Stomach smooth muscle (tissue), 2 donors: ENCODE results near the gene ARSG.
"Not testable (repeated sequence)": the region's sequence is repeated elsewhere in the genome, so short reads cannot be mapped to it uniquely, and the experiment has no call there.

Source experiments
- H3K27ac ChIP-seq: one replicate; pipeline ENCODE4 v1.7.0; 2013; ENCODE audit warnings: mild to moderate bottlenecking, low read length, inconsistent platforms
- H3K27me3 ChIP-seq, 2 donors: one replicate each; pipeline ENCODE4 v1.7.0; 2013; ENCODE audit warnings: low read length in 2 of 2; ENCODE audit not compliant: insufficient read depth in 2 of 2, control insufficient read depth in 1 of 2
- H3K36me3 ChIP-seq, 2 donors: one replicate each; pipeline ENCODE4 v1.7.0; 2013; ENCODE audit warnings: low read length in 2 of 2; ENCODE audit not compliant: control insufficient read depth in 2 of 2, insufficient read depth in 2 of 2
- H3K4me1 ChIP-seq: one replicate; pipeline ENCODE4 v1.7.0; 2013; ENCODE audit warnings: low read length; ENCODE audit not compliant: control insufficient read depth, insufficient read depth
- H3K4me3 ChIP-seq, 2 donors: one replicate each; pipeline ENCODE4 v1.7.0; 2013; ENCODE audit warnings: low read length in 2 of 2
- H3K9ac ChIP-seq, 2 donors: one replicate each; pipeline ENCODE4 v1.7.0; 2013; ENCODE audit warnings: low read length in 2 of 2, mild to moderate bottlenecking in 1 of 2
- H3K9me3 ChIP-seq, 2 donors: one replicate each; pipeline ENCODE4 v1.7.0; 2013; ENCODE audit warnings: low read length in 2 of 2; ENCODE audit not compliant: control insufficient read depth in 2 of 2
- donor health status: healthy.
- donor health status: Pancreatic carcinoma.

Gene ARSG

DNA sequence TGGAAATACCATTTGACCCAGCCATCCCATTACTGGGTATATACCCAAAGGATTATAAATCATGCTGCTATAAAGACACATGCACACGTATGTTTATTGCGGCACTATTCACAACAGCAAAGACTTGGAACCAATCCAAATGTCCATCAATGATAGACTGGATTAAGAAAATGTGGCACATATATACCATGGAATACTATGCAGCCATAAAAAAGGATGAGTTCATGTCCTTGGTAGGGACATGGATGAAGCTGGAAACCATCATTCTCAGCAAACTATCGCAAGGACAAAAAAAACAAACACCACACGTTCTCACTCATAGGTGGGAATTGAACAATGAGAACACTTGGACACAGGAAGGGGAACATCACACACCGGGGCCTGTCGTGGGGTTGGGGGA is 9.3 kb upstream of the ARSG start:
- not testable (repeated sequence) for H3K4me1 ChIP-seq, H3K36me3 ChIP-seq, H3K4me3 ChIP-seq, H3K9ac ChIP-seq, H3K27me3 ChIP-seq, H3K27ac ChIP-seq, H3K9me3 ChIP-seq

DNA sequence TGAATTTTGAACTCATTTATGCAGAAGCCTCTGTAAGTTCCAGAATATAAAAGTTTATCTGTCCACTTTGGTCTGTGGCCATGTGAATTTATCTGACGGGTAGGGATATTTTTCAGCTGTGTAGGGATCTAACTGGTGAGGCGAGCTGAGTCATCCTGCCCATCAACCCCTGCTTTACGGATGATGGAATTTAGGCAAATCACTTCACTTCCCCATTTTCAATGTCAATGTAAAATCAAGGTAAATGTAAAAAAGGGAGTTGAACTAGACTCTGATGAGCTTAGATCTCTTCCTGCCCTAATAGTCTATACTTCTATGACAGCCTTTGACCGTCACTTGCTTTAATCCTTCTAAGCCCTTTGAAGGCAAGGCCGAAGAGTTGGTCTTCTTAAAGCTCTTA is 2.9 kb upstream of the ARSG start:
- H3K4me3 ChIP-seq, result no peak overlapping the region
- peaks cover 19 to 34% of the 10 kb centered on the region in 2 donors for H3K27me3 ChIP-seq
- H3K9ac ChIP-seq, result no peak overlapping the region
- no peak overlapping the region for H3K27ac ChIP-seq
- H3K9me3 ChIP-seq, result no peaks in the 10 kb centered on the region
- peaks cover 21% of the 10 kb centered on the region for H3K4me1 ChIP-seq
- no peaks in the 10 kb centered on the region for H3K36me3 ChIP-seq

DNA sequence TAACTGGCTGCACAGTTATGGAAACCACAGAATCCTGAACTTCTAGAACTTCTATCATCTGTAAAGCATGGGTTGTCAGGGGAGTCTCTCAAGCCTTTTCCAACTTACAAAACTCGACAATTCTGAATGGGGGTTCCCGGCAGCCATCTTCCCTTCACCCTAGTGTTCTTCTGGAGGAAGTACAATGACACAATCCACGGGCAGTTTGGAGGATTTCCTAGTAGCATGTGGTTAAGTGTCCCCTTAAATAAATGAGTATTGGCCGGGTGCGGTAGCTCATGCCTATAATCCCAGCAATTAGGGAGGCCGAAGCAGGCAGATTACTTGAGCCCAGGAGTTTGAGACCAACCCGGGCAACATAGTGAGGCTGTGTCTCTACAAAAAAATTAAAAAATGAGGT is 2.5 kb upstream of the ARSG start:
- Histone ChIP-seq H3K27ac (no peak overlapping the region), H3K27me3 (peaks cover 23 to 38% of the 10 kb centered on the region in 2 donors), H3K9ac (no peak overlapping the region), H3K4me1 (peaks cover 21% of the 10 kb centered on the region), H3K4me3 (no peak overlapping the region), H3K9me3 (no peaks in the 10 kb centered on the region), H3K36me3 (no peaks in the 10 kb centered on the region)

DNA sequence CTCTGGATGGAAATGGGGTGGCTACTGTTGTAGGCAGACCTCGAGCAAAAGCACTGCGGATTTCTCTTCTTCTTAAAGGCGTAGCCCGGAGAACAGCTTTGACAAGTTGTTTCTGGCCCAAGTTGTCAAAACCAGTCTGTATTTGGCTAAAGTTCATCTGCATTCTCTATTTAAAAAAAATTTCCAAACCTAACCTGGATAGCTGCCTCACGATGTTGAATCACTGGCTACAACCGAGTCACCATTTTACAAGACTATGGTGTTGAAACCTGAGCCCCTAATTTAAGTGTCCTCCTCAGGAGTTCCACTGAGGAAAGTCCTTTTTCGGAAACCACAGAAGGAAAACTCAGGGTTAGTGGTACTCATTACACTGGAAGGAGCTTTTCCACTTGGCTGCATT is 1.8 kb upstream of the ARSG start:
- Histone ChIP-seq H3K27ac (no peak overlapping the region), H3K36me3 (no peaks in the 10 kb centered on the region), H3K9me3 (no peaks in the 10 kb centered on the region), H3K4me1 (peaks cover 21% of the 10 kb centered on the region), H3K9ac (no peak overlapping the region), H3K4me3 (no peak overlapping the region), H3K27me3 (peaks cover 30 to 45% of the 10 kb centered on the region in 2 donors)

DNA sequence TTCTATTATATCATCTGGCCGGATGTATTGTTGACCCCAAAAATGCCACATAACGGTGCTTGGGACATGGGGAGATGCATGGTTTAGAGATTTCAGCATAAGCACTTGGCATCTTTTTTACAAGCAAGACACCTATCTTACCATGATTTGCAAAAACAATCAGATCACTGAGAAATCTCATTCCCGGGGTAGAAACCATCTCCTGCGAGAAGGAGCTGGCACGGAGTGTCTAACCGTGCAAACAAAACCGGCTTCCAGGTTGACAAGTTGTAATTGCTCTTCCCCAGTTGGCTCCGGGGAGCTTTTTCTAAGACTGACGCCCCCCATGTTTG is 1.4 kb upstream of the ARSG start:
- Histone ChIP-seq H3K27me3 (peaks cover 34 to 49% of the 10 kb centered on the region in 2 donors), H3K4me1 (peaks cover 21% of the 10 kb centered on the region), H3K36me3 (no peaks in the 10 kb centered on the region), H3K9ac (no peak overlapping the region), H3K27ac (no peak overlapping the region), H3K9me3 (no peaks in the 10 kb centered on the region), H3K4me3 (no peak overlapping the region)

DNA sequence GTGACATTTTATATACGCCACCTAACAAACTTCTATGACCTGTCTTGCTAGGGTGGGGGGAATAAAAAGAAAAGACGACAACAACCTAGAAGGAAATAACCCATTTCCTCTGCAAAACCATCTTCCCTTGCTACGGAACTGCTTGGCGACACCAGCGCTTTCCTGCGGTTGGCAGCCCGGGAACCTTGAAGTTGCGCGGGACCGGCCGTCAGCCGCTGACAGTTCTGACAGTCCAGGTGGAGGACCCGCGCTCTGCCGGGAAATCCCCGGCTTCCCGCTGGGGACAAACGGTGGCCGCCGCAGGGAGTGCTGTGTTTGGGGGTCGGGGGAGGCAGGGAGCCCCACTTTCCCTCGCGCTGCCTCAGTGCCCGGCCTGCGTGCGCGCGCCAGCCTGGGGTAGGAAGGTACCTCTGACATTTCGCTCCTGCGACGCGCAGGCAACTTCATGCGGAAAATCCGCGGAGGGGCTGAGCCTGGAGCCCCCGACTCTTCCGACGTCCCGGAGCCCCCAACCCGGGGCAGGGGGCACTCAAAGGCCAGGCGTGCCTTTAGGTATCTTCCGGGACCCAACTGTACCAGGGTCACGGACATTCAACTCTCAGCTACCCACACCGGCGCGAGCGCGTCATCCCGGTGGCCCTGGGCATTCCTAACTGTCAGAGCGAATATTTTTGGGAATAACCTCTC is 884 bp upstream of the ARSG start:
- Histone ChIP-seq H3K9me3 (no peaks in the 10 kb centered on the region), H3K4me1 (peaks cover 21% of the 10 kb centered on the region), H3K9ac (peak overlapping the region in 1 of 2 donors; percentile 14), H3K27ac (no peak overlapping the region), H3K36me3 (no peaks in the 10 kb centered on the region), H3K27me3 (peaks cover 37 to 52% of the 10 kb centered on the region in 2 donors), H3K4me3 (peak overlapping the region; percentile 11 to 52)

DNA sequence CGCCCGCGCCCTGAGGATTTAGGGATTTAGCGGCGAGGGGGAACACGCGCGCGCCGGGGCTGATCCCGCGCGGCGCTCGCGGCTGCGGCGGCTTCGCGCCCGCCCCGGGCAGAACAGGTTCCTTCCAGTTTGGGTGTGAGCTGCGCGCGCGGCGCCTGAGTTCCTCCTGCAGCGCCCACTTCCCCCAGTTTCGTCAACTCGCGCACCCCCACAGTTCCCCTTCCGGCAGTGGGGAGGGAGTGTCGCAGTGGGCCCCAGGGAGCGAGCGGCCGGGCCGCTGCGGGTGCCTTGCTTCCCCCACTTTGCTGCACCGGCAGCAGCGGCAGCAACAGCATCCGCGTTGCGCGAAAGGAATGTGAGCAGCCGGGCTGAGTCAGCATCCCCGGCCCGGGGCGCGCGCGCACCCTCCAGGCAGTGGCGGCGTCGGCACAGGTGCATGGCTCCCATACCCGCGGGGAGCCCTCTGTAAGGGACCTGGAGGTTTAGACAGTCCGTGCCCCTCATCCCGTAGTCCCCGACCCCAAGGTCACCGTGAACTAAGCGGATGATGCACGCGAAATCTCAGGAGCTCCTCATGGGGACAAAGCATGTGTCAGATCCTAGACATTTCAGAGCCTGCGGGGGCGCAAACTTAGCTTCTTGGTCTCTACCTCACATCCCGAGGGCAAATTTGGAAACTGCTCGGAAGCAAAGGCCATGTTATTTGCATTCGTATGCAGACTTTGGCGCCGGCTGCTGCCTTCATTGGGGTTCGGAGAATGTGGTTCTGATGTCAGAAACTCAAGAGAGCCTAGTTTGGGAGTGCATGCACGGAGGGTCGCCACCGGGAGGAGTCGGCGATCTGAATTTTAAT is 767 bp downstream of the ARSG start:
- peaks cover 48 to 58% of the 10 kb centered on the region in 2 donors for H3K27me3 ChIP-seq
- no peaks in the 10 kb centered on the region for H3K36me3 ChIP-seq
- H3K27ac ChIP-seq, result no peak overlapping the region
- peaks cover 21% of the 10 kb centered on the region for H3K4me1 ChIP-seq
- peak overlapping the region in 1 of 2 donors; percentile 14 for H3K9ac ChIP-seq
- peak overlapping the region; percentile 55 to 76 for H3K4me3 ChIP-seq
- H3K9me3 ChIP-seq, result no peaks in the 10 kb centered on the region

DNA sequence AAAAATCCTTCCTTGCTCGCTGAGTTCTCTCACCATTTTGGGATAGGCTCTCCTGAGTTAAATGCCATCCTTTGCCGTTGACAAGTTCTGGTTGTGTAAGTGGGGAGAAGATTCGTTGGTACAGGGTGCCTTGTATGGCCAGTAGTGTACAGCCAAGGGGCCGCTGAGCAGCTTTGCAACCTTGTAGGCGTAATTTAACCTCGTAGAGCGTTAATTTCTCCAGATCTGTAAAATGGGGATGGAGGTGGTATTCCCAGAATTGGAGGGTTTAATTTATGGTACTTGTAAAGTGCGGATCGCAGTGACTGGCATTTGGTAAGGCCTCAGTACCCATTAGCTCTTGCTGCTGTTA is 1.4 kb downstream of the ARSG start:
- Histone ChIP-seq H3K9ac (no peak overlapping the region), H3K9me3 (no peaks in the 10 kb centered on the region), H3K27ac (no peak overlapping the region), H3K4me1 (peaks cover 21% of the 10 kb centered on the region), H3K36me3 (no peaks in the 10 kb centered on the region), H3K4me3 (peak overlapping the region; percentile 55 to 76), H3K27me3 (peaks cover 50 to 58% of the 10 kb centered on the region in 2 donors)

DNA sequence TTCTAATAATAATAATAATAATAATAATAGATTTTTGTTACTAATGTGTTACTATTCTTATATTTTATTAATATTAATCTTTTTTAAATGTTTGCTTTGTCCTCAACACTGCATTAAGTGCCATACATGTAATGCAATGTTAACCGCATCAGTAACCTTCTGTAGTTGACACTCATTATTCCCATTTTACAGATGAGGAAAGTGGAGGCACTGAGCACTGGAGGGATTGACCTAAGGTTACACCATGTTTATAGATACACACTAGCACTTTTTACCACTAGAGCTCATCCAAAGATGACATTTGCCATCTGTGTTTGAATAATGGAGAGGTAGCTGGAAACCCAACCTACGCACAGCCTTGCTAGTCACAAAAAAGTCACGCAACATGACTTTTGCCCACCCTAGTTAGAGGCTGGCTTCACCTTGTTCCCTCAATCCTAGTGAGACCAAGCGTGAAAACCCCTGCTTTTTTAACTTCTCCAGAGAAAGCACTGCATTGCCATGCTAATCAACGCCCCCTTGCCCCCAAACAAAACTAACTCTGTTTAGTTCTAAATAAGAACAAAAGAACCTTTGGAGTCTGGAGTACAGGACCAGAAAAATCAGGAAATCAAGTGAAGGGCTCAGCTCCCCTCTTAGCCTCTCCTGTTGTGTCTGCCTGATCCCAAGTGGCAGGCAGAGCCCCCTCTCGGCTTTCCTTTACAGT is 2.3 kb downstream of the ARSG start:
- Histone ChIP-seq H3K36me3 (no peaks in the 10 kb centered on the region), H3K9me3 (no peaks in the 10 kb centered on the region), H3K27ac (no peak overlapping the region), H3K4me1 (peaks cover 21% of the 10 kb centered on the region), H3K4me3 (no peak overlapping the region), H3K9ac (no peak overlapping the region), H3K27me3 (peaks cover 50 to 58% of the 10 kb centered on the region in 2 donors)

DNA sequence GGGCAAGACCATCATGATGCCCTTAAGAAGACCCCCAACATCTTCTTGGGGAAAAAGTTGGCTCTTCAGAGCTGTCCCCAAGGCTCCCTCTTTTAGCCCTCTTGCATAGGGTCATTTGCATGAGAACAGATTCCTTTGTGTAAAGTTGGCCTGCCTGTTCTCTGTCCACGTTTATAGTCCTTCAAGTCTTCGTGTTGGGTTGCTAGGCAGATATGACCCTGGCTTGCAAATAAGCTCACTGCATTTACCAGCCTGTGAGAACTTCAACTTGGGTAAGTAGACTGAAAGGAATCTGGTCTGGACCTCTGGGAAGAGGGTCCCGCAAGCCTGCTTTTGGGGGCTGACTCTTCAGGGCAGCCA is 2.9 kb downstream of the ARSG start:
- H3K36me3 ChIP-seq, result no peaks in the 10 kb centered on the region
- no peak overlapping the region for H3K27ac ChIP-seq
- H3K9me3 ChIP-seq, result no peaks in the 10 kb centered on the region
- H3K4me3 ChIP-seq, result no peak overlapping the region
- peaks cover 21% of the 10 kb centered on the region for H3K4me1 ChIP-seq
- H3K9ac ChIP-seq, result no peak overlapping the region
- peaks cover 50 to 58% of the 10 kb centered on the region in 2 donors for H3K27me3 ChIP-seq
